HEK293T (cell line): ENCODE results near the gene FBXO40.

ENCODE experiments used
- BHLHE40 ChIP-seq: fragments of 450-650 bp; IDR thresholded peaks from 2 replicates; pipeline ENCODE4 v1.6.1; 2016; ENCODE audit warnings: mild to moderate bottlenecking, moderate library complexity, borderline replicate concordance
- CTBP1 ChIP-seq: fragments of 450-650 bp; IDR thresholded peaks from 2 replicates; pipeline ENCODE4 v1.6.1; 2016; ENCODE audit warnings: borderline replicate concordance
- FOXA1 ChIP-seq: fragments of 450-650 bp; IDR thresholded peaks from 2 replicates; pipeline ENCODE4 v1.6.1; 2016; ENCODE audit warnings: mild to moderate bottlenecking
- FOXM1 ChIP-seq: fragments of 450-650 bp; IDR thresholded peaks from 2 replicates; pipeline ENCODE4 v1.6.1; 2017; ENCODE audit warnings: mild to moderate bottlenecking, borderline replicate concordance
- L3MBTL2 ChIP-seq: fragments of 450-650 bp; conservative IDR thresholded peaks from 2 replicates; pipeline ENCODE4 v1.6.1; 2016; ENCODE audit warnings: mild to moderate bottlenecking
- NFRKB ChIP-seq: fragments of 450-650 bp; IDR thresholded peaks from 2 replicates; pipeline ENCODE4 v1.6.1; 2016; ENCODE audit warnings: mild to moderate bottlenecking, moderate library complexity
- SP1 ChIP-seq: fragments of 450-650 bp; IDR thresholded peaks from 2 replicates; pipeline ENCODE4 v1.6.1; 2017
- SUZ12 ChIP-seq: fragments of 450-650 bp; IDR thresholded peaks from 2 replicates; pipeline ENCODE4 v1.6.1; 2016; ENCODE audit warnings: mild to moderate bottlenecking
- TARDBP ChIP-seq: fragments of 450-650 bp; IDR thresholded peaks from 2 replicates; pipeline ENCODE4 v1.6.1; 2016
- ZNF384 ChIP-seq: fragments of 450-650 bp; IDR thresholded peaks from 2 replicates; pipeline ENCODE4 v1.6.1; 2016

GRCh38 chr3:121677141-121677540 is 84.0 kb downstream of the FBXO40 start:
- no peak for TF ChIP-seq NFRKB
- no peak for TF ChIP-seq SUZ12
- no peak for TF ChIP-seq BHLHE40
- TF ChIP-seq FOXA1 = no peak
- no peak for TF ChIP-seq FOXM1
- no peak for TF ChIP-seq TARDBP
- TF ChIP-seq CTBP1 = no peak
- no peak for TF ChIP-seq L3MBTL2
- no peak for TF ChIP-seq SP1
- TF ChIP-seq ZNF384 = no peak
